GM12878 (cell line): ENCODE data around the gene TANC1. TPM values are rescaled to one million over a fixed set of nuclear protein-coding genes. Genes with fewer than 3 reads are reported as not detected.

Experiments used
- ATAC-seq: fragments of 200-7000 bp; cut with Tn5 transposase; 3 replicates; pipeline ENCODE4 v1.9.1; 2020; ENCODE audit warnings: mild to moderate bottlenecking, moderate library complexity
- BruUV-seq: library from RNA; stranded (reverse); fragments of 400-500 nt; replicated peaks from 2 replicates; lab custom pipeline; 2021; lab: Mats Ljungman, UMichigan
- CTCF ChIA-PET: fragments of 300-600 bp; sonication (Branson Sonifier 250); formaldehyde crosslinking; extraction: SDS; loops from one replicate; lab custom pipeline; 2021; ENCODE audit warnings: inconsistent platforms; lab: Yijun Ruan, JAX
- POLR2A ChIA-PET: fragments of 350-600 bp; formaldehyde crosslinking; extraction: SDS; loops from one replicate; lab custom pipeline; 2021; ENCODE audit warnings: inconsistent platforms; lab: Charles Lee
- RAD21 ChIA-PET: fragments of 300-600 bp; sonication (Branson Sonifier 250); formaldehyde crosslinking; loops from one replicate; lab custom pipeline; 2023; ENCODE audit warnings: antibody characterized with exemption; ENCODE audit not compliant: unreplicated experiment; lab: Charles Lee
- SMC1A ChIA-PET: fragments of 300-600 bp; sonication (Branson Sonifier 250); formaldehyde crosslinking; loops from one replicate; lab custom pipeline; 2023; ENCODE audit not compliant: unreplicated experiment, uncharacterized antibody; lab: Charles Lee
- DNase-seq: peaks from one replicate; pipeline ENCODE4 v3.0.0-alpha.2; 2011; ENCODE audit warnings: low read depth, low spot score
- FAIRE-seq: peaks from 3 replicates; lab custom pipeline; 2011; peaks lifted over from hg19 to GRCh38; lab: Jason Lieb, UNC
- H2AFZ ChIP-seq: 2 replicates; pipeline ENCODE4 v1.6.0; 2011; ENCODE audit warnings: low read depth, low read length, control low read depth; ENCODE audit not compliant: control insufficient read depth
- H3K27ac ChIP-seq: 2 replicates; pipeline ENCODE4 v1.5.1; 2011; ENCODE audit warnings: control low read depth; ENCODE audit not compliant: control insufficient read depth, insufficient read depth
- H3K27me3 ChIP-seq, 2 experiments: replicated peaks in 1 of 2; 2 replicates each; pipeline versions ENCODE4 v1.6.0 to v1.6.1; 2011; ENCODE audit warnings: low read length in 1 of 2; ENCODE audit not compliant: control insufficient read depth in 2 of 2, insufficient read depth in 2 of 2
- H3K36me3 ChIP-seq, 2 experiments: 2 replicates each; pipeline ENCODE4 v1.5.1; 2011; ENCODE audit warnings: low read length in 1 of 2; ENCODE audit not compliant: control insufficient read depth in 2 of 2, insufficient read depth in 2 of 2
- H3K4me1 ChIP-seq: 2 replicates; pipeline ENCODE4 v1.6.1; 2011; ENCODE audit warnings: mild to moderate bottlenecking, low read length, moderate library complexity, mixed read lengths; ENCODE audit not compliant: control insufficient read depth, insufficient read depth
- H3K4me2 ChIP-seq: 2 replicates; pipeline ENCODE4 v1.6.0; 2011; ENCODE audit warnings: control low read depth; ENCODE audit not compliant: control insufficient read depth, insufficient read depth
- H3K4me3 ChIP-seq: fragments of 200-600 bp; sonication (generic); 2 replicates; pipeline ENCODE4 v1.5.1; 2016
- H3K79me2 ChIP-seq: 2 replicates; pipeline ENCODE4 v1.6.0; 2011; ENCODE audit warnings: low read length; ENCODE audit not compliant: control insufficient read depth, insufficient read depth
- H3K9ac ChIP-seq: 2 replicates; pipeline ENCODE4 v1.8.0; 2011; ENCODE audit warnings: low read length, control low read depth, mixed read lengths; ENCODE audit not compliant: control insufficient read depth, insufficient read depth
- H3K9me3 ChIP-seq: replicated peaks from 3 replicates; pipeline ENCODE4 v1.5.1; 2011; ENCODE audit warnings: mild to moderate bottlenecking, low read length; ENCODE audit not compliant: control insufficient read depth, insufficient read depth
- H4K20me1 ChIP-seq: 2 replicates; pipeline ENCODE4 v1.6.0; 2011; ENCODE audit not compliant: control insufficient read depth, insufficient read depth
- ATF7 ChIP-seq: fragments of 450-650 bp; IDR thresholded peaks from 2 replicates; pipeline ENCODE4 v1.6.1; 2016; ENCODE audit warnings: low read depth, mild to moderate bottlenecking
- BACH1 ChIP-seq: fragments of 450-650 bp; IDR thresholded peaks from 2 replicates; pipeline ENCODE4 v1.6.1; 2017; ENCODE audit warnings: mild to moderate bottlenecking, borderline replicate concordance
- ETV6 ChIP-seq, 2 experiments: fragments of 450-650 bp in 1 of 2; IDR thresholded peaks in 1 of 2; conservative IDR thresholded peaks in 1 of 2; 2 replicates each; pipeline ENCODE4 v1.6.1; 2014; ENCODE audit warnings: antibody characterized with exemption in 1 of 2, borderline replicate concordance in 1 of 2, low read depth in 1 of 2, mild to moderate bottlenecking in 1 of 2, moderate library complexity in 1 of 2
- HCFC1 ChIP-seq: fragments of 150-350 bp; IDR thresholded peaks from 2 replicates; pipeline ENCODE4 v1.6.1; 2014; ENCODE audit warnings: low read length
- HDAC6 ChIP-seq: fragments of 200-600 bp; sonication (generic); IDR thresholded peaks from one replicate; pipeline ENCODE4 v1.8.0; 2017; ENCODE audit warnings: antibody characterized with exemption; ENCODE audit not compliant: unreplicated experiment
- KLF5 ChIP-seq: fragments of 450-650 bp; IDR thresholded peaks from 2 replicates; pipeline ENCODE4 v1.6.1; 2014; ENCODE audit warnings: mild to moderate bottlenecking; ENCODE audit not compliant: partially characterized antibody
- MTA2 ChIP-seq: fragments of 450-650 bp; IDR thresholded peaks from 2 replicates; pipeline ENCODE4 v1.6.1; 2016; ENCODE audit warnings: low read depth, mild to moderate bottlenecking, moderate library complexity
- PML ChIP-seq: IDR thresholded peaks from 2 replicates; pipeline ENCODE4 v1.6.1; 2012; ENCODE audit warnings: low read length, inconsistent platforms
- RAD51 ChIP-seq: fragments of 450-650 bp; IDR thresholded peaks from 2 replicates; pipeline ENCODE4 v1.6.1; 2016; ENCODE audit warnings: moderate library complexity, mild to moderate bottlenecking, inconsistent platforms
- SP1 ChIP-seq: IDR thresholded peaks from one replicate; pipeline ENCODE4 v1.6.1; 2011; ENCODE audit warnings: low read depth, low read length
- SREBF1 ChIP-seq: IDR thresholded peaks from 2 replicates; pipeline ENCODE4 v1.6.1; 2012; ENCODE audit warnings: mild to moderate bottlenecking, low read length
- ZNF207 ChIP-seq: fragments of 450-650 bp; IDR thresholded peaks from 2 replicates; pipeline ENCODE4 v1.6.1; 2014; ENCODE audit warnings: antibody characterized with exemption, mild to moderate bottlenecking, borderline replicate concordance
- ZNF622 ChIP-seq: fragments of 450-650 bp; IDR thresholded peaks from 2 replicates; pipeline ENCODE4 v1.6.1; 2017; ENCODE audit warnings: mild to moderate bottlenecking, inconsistent platforms
- WGBS: methylation state at CpG from one replicate; pipeline ENCODE4 v1.1.6; 2016; ENCODE audit warnings: low lambda C conversion rate; ENCODE audit not compliant: insufficient replicate concordance, insufficient coverage; ENCODE audit errors: missing lambda C conversion rate; 5-methylcytosine and 5-hydroxymethylcytosine counted together
- in situ Hi-C: fragments of 300-500 bp; cut with MboI; formaldehyde crosslinking; loops from 9 replicates; pipeline ENCODE4 v1.14.3; 2018; ENCODE audit warnings: mixed read lengths
- intact Hi-C: fragments of 100-400 bp; cut with micrococcal nuclease; formaldehyde crosslinking; loops from one replicate; pipeline ENCODE4 v1.14.2; 2022; ENCODE audit not compliant: unreplicated experiment
- polyA plus RNA-seq, 11 experiments: library from polyadenylated mRNA; depleted of rRNA in 4 of 11; unstranded in 6 of 11; stranded (reverse) in 5 of 11; fragments of >200 nt; fragmentation: Nextera tagmentation in 4 of 11; fragmentation: Illumina TruSeq in 1 of 11; extraction: Ambion mirVana in 4 of 11; extraction: Trizol in 1 of 11; gene quantifications; 1 replicate in 1 of 11; 2 replicates in 10 of 11; pipeline versions ENCODE4 v1.2.1 to v1.2.3, GENCODE V29; 2011 to 2016; ENCODE audit warnings: inconsistent platforms in 2 of 11, missing spikeins in 2 of 11, low read depth in 1 of 11
- total RNA-seq, 4 experiments: library from RNA; depleted of rRNA in 3 of 4; stranded (reverse); fragments of >200 nt in 3 of 4; fragmentation: Illumina TruSeq in 1 of 4; extraction: Trizol in 1 of 4; gene quantifications; 2 replicates each; pipeline versions ENCODE4 v1.2.1 to v1.2.3, GENCODE V29; 2013 to 2021
- TF ChIP-seq, protein P1 (sequence below): fragments of 450-650 bp; IDR thresholded peaks from 2 replicates; pipeline ENCODE4 v1.6.1; 2017; ENCODE audit warnings: mild to moderate bottlenecking, low read depth, inconsistent platforms; ENCODE audit not compliant: poor library complexity, severe bottlenecking
- TF ChIP-seq, protein P2 (sequence below): fragments of 450-650 bp; IDR thresholded peaks from 2 replicates; pipeline ENCODE4 v1.6.1; 2017; ENCODE audit warnings: low read depth, mild to moderate bottlenecking, moderate library complexity
- TF ChIP-seq, protein P3 (sequence below): IDR thresholded peaks from 2 replicates; pipeline ENCODE4 v1.6.1; 2011; ENCODE audit warnings: low read depth, low read length, improper control_type of control experiment, borderline replicate concordance
- TF ChIP-seq, protein P4 (sequence below): fragments of 150-350 bp; IDR thresholded peaks from 2 replicates; pipeline ENCODE4 v1.6.1; 2014; ENCODE audit warnings: mild to moderate bottlenecking, low read depth, low read length

TANC1 gene
- total and polyA plus RNA-seq, 10 of the 15 experiments (the other 5 are each of a cell fraction or from before 2014, with no cell fraction given): 0.05 to 5.0 (median 0.34) TPM

DNA sequence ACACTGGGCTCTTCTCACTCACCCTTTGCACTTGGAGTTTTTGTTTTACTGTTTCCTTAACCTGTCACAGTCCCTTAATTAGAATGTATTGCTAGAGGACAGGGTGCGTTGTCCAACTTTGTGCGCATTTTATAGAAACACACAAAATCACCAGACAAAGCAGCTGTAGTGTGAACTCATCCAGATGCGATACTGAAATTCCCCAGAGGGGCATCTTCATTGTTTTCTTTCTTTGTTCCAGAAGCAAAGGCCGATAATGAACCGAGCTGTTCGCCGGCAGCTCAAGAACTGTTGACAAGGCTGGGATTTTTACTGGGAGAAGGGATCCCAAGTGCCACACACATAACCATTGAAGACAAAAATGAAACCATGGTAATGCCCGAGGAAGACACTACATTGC is 180.5 kb downstream of the TANC1 start:
- POLR2A ChIA-PET: no interaction called here
- in situ Hi-C loops: no loop called here
- CTCF ChIA-PET: interaction anchor here (1.9 kb wide), 1 partner anchor 29 kb away, joined by 7 read pairs; no protein-coding TSS in a partner anchor
- Histone ChIP-seq H3K4me1 (peaks cover 12% of the 10 kb centered on the region), H2AFZ (no peak overlapping the region), H3K9ac (no peak overlapping the region), H4K20me1 (no peaks in the 10 kb centered on the region), H3K36me3 (no peaks in the 10 kb centered on the region), H3K79me2 (no peaks in the 10 kb centered on the region), H3K4me2 (no peak overlapping the region), H3K27me3 (no peaks in the 10 kb centered on the region), H3K4me3 (no peak overlapping the region), H3K9me3 (no peaks in the 10 kb centered on the region), H3K27ac (no peak overlapping the region)
- RAD21 ChIA-PET: no interaction called here
- TF ChIP-seq ZNF622: no peak
- no peak for TF ChIP-seq RAD51
- no peak for TF ChIP-seq HCFC1
- no peak for TF ChIP-seq PML
- TF ChIP-seq KLF5: no peak
- TF ChIP-seq, protein P1, sequence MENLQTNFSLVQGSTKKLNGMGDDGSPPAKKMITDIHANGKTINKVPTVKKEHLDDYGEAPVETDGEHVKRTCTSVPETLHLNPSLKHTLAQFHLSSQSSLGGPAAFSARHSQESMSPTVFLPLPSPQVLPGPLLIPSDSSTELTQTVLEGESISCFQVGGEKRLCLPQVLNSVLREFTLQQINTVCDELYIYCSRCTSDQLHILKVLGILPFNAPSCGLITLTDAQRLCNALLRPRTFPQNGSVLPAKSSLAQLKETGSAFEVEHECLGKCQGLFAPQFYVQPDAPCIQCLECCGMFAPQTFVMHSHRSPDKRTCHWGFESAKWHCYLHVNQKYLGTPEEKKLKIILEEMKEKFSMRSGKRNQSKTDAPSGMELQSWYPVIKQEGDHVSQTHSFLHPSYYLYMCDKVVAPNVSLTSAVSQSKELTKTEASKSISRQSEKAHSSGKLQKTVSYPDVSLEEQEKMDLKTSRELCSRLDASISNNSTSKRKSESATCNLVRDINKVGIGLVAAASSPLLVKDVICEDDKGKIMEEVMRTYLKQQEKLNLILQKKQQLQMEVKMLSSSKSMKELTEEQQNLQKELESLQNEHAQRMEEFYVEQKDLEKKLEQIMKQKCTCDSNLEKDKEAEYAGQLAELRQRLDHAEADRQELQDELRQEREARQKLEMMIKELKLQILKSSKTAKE: no peak
- TF ChIP-seq BACH1: no peak
- no peak for TF ChIP-seq SREBF1
- no peak for TF ChIP-seq MTA2
- TF ChIP-seq, protein P2, sequence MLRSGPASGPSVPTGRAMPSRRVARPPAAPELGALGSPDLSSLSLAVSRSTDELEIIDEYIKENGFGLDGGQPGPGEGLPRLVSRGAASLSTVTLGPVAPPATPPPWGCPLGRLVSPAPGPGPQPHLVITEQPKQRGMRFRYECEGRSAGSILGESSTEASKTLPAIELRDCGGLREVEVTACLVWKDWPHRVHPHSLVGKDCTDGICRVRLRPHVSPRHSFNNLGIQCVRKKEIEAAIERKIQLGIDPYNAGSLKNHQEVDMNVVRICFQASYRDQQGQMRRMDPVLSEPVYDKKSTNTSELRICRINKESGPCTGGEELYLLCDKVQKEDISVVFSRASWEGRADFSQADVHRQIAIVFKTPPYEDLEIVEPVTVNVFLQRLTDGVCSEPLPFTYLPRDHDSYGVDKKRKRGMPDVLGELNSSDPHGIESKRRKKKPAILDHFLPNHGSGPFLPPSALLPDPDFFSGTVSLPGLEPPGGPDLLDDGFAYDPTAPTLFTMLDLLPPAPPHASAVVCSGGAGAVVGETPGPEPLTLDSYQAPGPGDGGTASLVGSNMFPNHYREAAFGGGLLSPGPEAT: no peak
- TF ChIP-seq HDAC6: no peak
- TF ChIP-seq ATF7: no peak
- no peak for TF ChIP-seq ZNF207
- TF ChIP-seq ETV6 (conservative IDR thresholded peaks at IDR 0.05 in 1 of 2, IDR thresholded peaks at IDR 0.05 in 1 of 2; ENCODE audit: borderline replicate concordance in 1 of 2, low read depth in 1 of 2): no peak
- TF ChIP-seq, protein P3, sequence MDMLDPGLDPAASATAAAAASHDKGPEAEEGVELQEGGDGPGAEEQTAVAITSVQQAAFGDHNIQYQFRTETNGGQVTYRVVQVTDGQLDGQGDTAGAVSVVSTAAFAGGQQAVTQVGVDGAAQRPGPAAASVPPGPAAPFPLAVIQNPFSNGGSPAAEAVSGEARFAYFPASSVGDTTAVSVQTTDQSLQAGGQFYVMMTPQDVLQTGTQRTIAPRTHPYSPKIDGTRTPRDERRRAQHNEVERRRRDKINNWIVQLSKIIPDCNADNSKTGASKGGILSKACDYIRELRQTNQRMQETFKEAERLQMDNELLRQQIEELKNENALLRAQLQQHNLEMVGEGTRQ: no peak
- TF ChIP-seq SP1: no peak
- TF ChIP-seq, protein P4, sequence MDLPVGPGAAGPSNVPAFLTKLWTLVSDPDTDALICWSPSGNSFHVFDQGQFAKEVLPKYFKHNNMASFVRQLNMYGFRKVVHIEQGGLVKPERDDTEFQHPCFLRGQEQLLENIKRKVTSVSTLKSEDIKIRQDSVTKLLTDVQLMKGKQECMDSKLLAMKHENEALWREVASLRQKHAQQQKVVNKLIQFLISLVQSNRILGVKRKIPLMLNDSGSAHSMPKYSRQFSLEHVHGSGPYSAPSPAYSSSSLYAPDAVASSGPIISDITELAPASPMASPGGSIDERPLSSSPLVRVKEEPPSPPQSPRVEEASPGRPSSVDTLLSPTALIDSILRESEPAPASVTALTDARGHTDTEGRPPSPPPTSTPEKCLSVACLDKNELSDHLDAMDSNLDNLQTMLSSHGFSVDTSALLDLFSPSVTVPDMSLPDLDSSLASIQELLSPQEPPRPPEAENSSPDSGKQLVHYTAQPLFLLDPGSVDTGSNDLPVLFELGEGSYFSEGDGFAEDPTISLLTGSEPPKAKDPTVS: no peak
- no peak for FAIRE-seq
- no peak for ATAC-seq
- SMC1A ChIA-PET: interaction anchor here (1.2 to 2.7 kb wide), 2 partner anchors 19 to 73 kb away, joined by 3 to 8 read pairs; no protein-coding TSS in a partner anchor
- no TSS peak for BruUV-seq
- 79% methylated on average over 8 of the region's 8 CpGs for WGBS
- DNase-seq: no peak
- intact Hi-C loops: loop anchor here (5.0 to 10.0 kb wide), 2 partner anchors 53 to 816 kb away; no protein-coding TSS in a partner anchor
